Glutamatergic neuron (in vitro differentiated cells): ENCODE measurements around the gene INPP4A. TPM values are rescaled to one million over a fixed set of nuclear protein-coding genes. Genes with fewer than 3 reads are reported as not detected.

Experiments
- DNase-seq: peaks from one replicate; pipeline ENCODE4 v3.0.0; 2022
- H3K27ac Mint-ChIP-seq: one replicate; pipeline ENCODE4 v1.8.0; 2020; ENCODE audit warnings: mild to moderate bottlenecking, mixed read lengths, inconsistent platforms; ENCODE audit not compliant: unreplicated experiment
- H3K27me3 Mint-ChIP-seq: one replicate; pipeline ENCODE4 v1.8.0; 2020; ENCODE audit warnings: mild to moderate bottlenecking, moderate library complexity, mixed read lengths, inconsistent platforms; ENCODE audit not compliant: unreplicated experiment
- H3K36me3 Mint-ChIP-seq: one replicate; pipeline ENCODE4 v1.8.0; 2020; ENCODE audit warnings: mild to moderate bottlenecking, mixed read lengths, inconsistent platforms; ENCODE audit not compliant: unreplicated experiment
- H3K4me1 Mint-ChIP-seq: one replicate; pipeline ENCODE4 v1.8.0; 2020; ENCODE audit warnings: mild to moderate bottlenecking, low read depth, mixed read lengths, inconsistent platforms; ENCODE audit not compliant: unreplicated experiment
- H3K4me3 Mint-ChIP-seq: one replicate; pipeline ENCODE4 v1.8.0; 2020; ENCODE audit warnings: mild to moderate bottlenecking, mixed read lengths, inconsistent platforms; ENCODE audit not compliant: unreplicated experiment
- H3K9me3 Mint-ChIP-seq: one replicate; pipeline ENCODE4 v1.8.0; 2020; ENCODE audit warnings: mild to moderate bottlenecking, moderate library complexity, mixed read lengths, inconsistent platforms; ENCODE audit not compliant: unreplicated experiment
- CTCF ChIP-seq: fragments of 200-600 bp; sonication (generic); IDR thresholded peaks from one replicate; pipeline ENCODE4 v1.5.0; 2021; ENCODE audit not compliant: partially characterized antibody, unreplicated experiment
- total RNA-seq: library from RNA; stranded (reverse); fragmentation: NEBNext Ultra II Directional; extraction: Animal tissue kit (Norgen Biotek cat#: 25700); gene quantifications from one replicate; pipeline ENCODE4 v1.2.1, GENCODE V29; 2021; ENCODE audit not compliant: unreplicated experiment

The INPP4A gene
- total RNA-seq, 1 donor from 2014 or later: 54.5 TPM

GRCh38 chr2:98460573-98461497 is 16.2 kb downstream of the INPP4A start:
- Mint-ChIP-seq H3K4me3 (no peak overlapping the region), H3K36me3 (no peaks in the 10 kb centered on the region), H3K9me3 (peaks cover 1% of the 10 kb centered on the region), H3K27ac (no peak overlapping the region), H3K27me3 (peaks cover 6% of the 10 kb centered on the region), H3K4me1 (peaks cover 6% of the 10 kb centered on the region)
- no peak for TF ChIP-seq CTCF
- DNase-seq: no peak

- peaks cover 6% of the 10 kb centered on the region for H3K27me3 Mint-ChIP-seq
- peaks cover 6% of the 10 kb centered on the region for H3K4me1 Mint-ChIP-seq
- no peak overlapping the region for H3K4me3 Mint-ChIP-seq
- H3K36me3 Mint-ChIP-seq: no peaks in the 10 kb centered on the region
- no peak for TF ChIP-seq CTCF
- DNase-seq: no peak
- H3K27ac Mint-ChIP-seq: no peak overlapping the region
- peaks cover 2% of the 10 kb centered on the region for H3K9me3 Mint-ChIP-seq
These were observed 16.9 kb downstream of the INPP4A start for GRCh38 chr2:98461498-98462049.

- no peak for TF ChIP-seq CTCF
- no peaks in the 10 kb centered on the region for H3K36me3 Mint-ChIP-seq
- H3K9me3 Mint-ChIP-seq: peaks cover 2% of the 10 kb centered on the region
- peaks cover 9% of the 10 kb centered on the region for H3K27me3 Mint-ChIP-seq
- no peak overlapping the region for H3K27ac Mint-ChIP-seq
- H3K4me3 Mint-ChIP-seq: no peak overlapping the region
- peaks cover 6% of the 10 kb centered on the region for H3K4me1 Mint-ChIP-seq
- no peak for DNase-seq
These were observed 18.4 kb downstream of the INPP4A start for GRCh38 chr2:98463081-98463481.

GRCh38 chr2:98463551-98463971 is 18.9 kb downstream of the INPP4A start:
- Mint-ChIP-seq H3K4me1 (peaks cover 6% of the 10 kb centered on the region), H3K36me3 (no peaks in the 10 kb centered on the region), H3K4me3 (no peak overlapping the region), H3K9me3 (peaks cover 2% of the 10 kb centered on the region), H3K27me3 (peaks cover 11% of the 10 kb centered on the region), H3K27ac (no peak overlapping the region)
- no peak for TF ChIP-seq CTCF
- DNase-seq: no peak
